ENCODE data around the gene NFIB. TPM values are rescaled to one million over a fixed set of nuclear protein-coding genes. Genes with fewer than 3 reads are reported as not detected.

NFIB gene
- total RNA-seq, 2 donors from 2014 or later, result 110 to 118 TPM

DNA sequence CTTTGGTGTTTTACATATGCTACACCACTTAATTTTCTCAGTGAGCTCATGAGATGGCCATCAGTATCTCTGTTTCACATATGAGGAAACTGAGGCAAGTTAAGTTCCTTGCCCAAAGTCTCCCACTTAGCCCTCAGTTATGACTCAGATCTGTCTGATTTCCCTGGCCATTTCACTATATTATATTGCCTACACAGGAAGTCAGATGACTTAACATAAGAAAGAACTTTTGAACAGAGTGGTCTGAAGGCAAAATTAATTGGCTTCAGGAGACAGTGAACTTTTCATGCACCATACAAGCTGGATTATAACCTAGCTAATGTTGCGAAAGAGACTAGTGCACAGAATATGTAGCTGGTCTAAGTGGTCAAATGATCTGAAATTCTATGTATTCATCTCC, 221.6 kb downstream of the NFIB start:
- no peak for DNase-seq
- no peak for ATAC-seq
- intact Hi-C loops (cut with DNase I), result no loop called here

DNA sequence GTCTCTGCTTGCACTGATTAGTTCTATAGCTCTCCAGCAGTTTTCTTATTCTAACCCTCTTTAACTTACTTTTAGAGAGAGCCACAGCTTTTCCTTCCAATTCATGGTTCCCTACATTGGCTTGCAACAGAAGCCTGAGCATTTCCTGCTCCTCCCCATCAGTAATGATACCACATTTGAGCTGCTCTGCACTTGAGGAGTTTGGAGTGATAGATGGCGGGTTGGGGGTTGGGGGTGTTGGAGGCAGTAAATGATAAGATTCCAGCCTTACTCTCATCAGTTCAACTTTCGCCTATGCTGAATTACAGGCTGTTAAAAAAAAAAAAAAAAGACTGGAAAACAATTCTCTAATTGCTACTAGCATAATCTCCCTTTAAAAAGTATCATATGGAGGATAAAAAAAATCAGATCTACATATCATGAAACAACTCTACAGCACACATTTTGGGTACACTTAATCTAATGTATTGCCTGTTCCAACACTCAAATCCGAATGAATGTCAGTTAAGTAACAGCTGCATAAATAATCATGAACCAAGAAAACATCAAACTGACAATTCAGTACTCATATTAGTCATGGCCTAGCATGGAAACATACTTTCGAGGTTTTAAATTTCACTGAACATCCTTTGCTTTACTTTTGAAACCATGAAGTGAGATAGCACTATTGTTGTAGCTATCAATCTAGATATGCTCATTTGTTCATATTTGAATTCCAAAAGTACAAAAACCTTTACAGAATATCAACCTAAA, 224.7 kb downstream of the NFIB start:
- intact Hi-C loops (cut with DNase I), result no loop called here
- DNase-seq (no peak), ATAC-seq (no peak)

DNA sequence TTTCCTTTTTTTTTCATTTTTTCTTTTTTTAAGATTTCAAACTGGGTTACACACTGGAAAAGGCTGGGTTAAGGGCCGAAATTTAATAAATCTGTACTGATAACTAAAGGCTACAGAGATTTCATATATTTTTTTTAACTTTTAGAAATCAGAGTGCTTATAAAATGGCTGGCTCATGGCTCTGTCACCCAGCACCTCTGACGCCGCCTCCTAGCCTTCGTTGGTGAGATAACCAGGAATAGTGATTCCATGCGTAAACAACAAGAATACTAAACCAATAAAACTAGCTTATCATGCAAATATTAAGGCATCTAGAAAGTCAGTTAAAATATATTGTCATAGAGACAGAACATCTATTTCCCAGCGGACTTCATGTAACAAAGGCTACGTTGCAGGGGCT, 226.4 kb downstream of the NFIB start:
- intact Hi-C loops (cut with DNase I), result no loop called here
- no peak for ATAC-seq
- no peak for DNase-seq

DNA sequence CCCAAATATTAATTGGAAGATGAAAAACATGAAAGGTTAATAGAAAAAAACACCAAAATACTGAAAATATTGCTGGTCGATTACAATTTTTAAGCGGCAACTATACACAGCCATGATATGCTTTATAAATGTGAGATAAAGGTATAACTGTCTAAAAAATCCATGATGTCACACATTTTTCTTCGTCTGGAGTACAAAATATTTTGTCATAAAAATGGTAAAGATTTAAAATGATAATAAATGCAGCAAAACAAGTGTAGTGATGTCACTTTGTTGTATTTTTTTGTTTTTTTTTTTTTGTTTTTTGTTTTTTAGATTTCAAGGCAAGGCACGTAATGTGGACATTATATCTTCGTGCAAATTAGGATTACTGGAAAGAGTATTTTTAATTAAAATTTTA, 227.4 kb downstream of the NFIB start:
- ATAC-seq (no peak), DNase-seq (no peak)
- intact Hi-C loops (cut with DNase I), result no loop called here

DNA sequence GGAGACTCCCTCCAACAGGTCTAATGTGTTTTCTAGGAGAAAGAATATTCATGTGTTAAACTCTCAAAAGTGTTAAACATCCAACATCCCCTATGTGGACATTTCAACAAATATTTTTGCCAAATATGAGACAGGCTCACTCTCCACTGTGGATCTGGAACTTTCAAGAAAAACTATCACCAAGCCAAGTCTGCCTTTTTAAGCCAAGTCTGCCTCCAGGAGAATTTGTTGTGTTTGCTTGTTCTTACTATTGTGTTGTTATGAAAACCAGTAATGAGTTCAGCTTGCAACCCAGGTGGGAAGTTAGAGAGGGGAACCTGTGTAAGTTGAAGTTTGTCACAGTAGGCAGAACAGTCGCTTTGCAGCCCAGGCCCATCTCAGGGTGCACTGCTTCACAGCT, 228.1 kb downstream of the NFIB start:
- ATAC-seq (no peak), DNase-seq (no peak)
- intact Hi-C loops (cut with DNase I), result no loop called here

DNA sequence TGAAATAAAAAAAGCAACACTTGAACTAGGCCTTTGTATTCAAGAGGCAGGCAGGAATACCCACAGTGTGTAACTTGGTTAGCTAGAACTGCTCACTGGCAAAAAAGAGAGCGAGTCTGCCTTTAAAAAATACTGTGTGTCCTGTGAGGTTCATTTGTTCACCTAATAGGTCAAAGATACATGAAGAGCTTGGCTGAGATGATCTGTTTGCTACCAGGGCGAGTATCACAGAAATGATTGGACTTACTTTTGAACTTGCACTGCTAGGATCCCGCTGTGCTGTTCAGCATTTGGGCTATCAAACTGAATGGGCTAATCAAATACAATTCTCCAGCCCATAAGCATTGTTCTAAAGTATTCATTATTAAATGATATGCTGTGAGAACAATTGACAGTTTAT, 229.1 kb downstream of the NFIB start:
- ATAC-seq (no peak), DNase-seq (no peak)
- intact Hi-C loops (cut with DNase I), result no loop called here

DNA sequence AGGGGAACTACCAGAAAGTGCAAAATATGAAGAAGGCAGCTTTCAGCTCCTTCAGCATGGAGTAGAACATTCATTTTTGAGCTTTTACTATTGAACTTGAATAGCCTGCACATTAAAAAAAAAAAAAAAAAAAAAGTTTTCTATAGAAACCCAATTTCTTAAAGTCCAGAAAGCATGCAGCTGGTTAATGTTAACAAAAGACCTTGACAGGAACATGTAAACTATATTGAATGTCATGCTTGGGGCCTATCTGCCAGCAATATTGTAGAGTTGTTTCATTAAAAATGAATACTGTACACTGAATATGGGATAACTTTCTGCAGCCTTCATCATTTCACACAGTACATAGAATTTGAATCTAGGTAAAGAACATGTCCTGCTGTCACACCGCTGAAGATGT, 230.6 kb downstream of the NFIB start:
- DNase-seq (no peak), ATAC-seq (no peak)
- intact Hi-C loops (cut with DNase I), result no loop called here

DNA sequence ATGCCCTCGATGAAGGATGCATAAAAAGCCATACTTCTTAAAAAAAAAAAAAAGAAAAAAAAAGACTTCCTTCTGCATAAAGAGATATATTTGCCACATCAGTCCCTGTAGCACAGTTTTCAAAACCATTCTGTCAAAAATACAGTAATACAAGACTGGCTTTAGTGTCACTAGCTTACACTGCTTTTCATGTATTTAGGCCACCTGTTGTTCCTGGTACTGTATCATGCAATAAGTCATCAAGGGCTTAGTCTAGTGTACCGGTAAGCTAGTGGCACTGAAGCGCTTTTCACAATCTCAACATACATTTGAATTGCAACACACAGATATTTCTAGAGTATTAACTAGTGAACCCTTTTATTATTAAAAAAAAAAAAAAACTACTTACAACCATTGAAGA, 231.2 kb downstream of the NFIB start:
- intact Hi-C loops (cut with DNase I), result no loop called here
- no peak for ATAC-seq

DNA sequence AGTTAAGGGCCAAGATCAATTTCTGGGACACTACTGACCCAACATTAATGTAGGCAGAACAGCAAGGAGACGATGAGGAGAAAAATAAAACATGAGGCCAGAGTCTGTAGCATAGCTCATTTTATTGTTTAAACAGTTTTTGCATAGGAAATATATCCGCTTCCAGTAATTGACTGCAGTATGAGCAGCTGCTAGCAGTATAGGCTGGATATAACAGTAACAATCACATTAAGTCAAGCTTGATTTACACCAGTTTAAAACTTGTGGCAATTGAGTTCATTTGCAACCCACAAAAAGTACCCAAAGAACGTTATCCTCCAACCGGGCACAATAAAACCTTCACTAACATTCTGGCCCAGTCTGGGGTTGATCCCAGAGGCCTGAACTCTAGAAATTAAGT, 232.2 kb downstream of the NFIB start:
- intact Hi-C loops (cut with DNase I), result no loop called here

More for the DNA sequence above, 231.2 kb downstream of the NFIB start:
- no peak for DNase-seq

DNA sequence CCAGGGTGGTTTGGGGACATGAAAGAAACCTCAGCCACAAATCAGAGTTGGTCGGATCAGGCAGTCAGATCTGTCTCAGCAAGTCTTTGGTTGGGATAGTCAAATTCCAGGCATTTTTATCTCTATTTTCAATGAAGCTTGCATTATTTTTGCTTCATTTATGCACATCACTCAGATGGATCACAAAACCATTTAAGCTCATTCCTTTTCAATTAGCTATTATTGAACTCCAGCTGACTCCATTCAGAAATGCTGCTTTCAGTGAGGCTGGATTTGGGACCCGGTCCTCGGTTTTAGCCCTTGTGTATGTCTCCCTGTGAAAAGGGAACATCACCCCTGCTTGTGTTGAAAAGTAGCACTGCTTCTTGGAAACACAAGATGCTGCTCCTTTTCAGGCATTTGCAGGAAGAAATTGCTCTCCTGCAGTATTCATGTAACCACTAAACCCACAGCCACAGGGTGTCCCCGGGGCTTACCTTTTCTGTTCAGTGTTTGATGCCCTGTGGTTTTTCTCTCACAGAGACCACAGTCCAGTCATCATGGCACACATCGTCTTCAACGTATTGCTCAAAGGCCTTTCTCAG, 232.9 kb downstream of the NFIB start:
- intact Hi-C loops (cut with DNase I), result no loop called here
- DNase-seq, result no peak
- ATAC-seq, result no peak

More for the DNA sequence above, 232.2 kb downstream of the NFIB start:
- ATAC-seq (no peak), DNase-seq (no peak)

DNA sequence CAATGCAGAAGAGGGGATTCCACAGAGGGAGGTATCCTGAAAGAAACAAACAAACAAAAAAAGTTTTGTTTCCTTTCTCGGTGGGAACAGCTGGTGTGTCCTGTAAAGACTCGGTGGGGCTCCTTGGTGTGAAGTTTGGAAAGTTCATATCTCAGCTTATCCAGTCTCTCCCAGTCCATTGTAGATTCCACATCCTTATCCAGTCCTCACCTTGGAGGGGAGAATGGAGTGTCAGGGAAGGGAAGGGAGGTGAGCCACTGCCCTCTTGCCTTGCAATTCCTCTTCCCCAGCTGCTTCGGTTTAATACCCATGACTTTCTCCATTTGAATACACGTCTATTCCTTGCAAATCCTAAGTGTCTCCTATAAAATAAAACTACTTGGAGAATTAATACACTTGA, 234.5 kb downstream of the NFIB start:
- intact Hi-C loops (cut with DNase I), result no loop called here
- no peak for ATAC-seq

DNA sequence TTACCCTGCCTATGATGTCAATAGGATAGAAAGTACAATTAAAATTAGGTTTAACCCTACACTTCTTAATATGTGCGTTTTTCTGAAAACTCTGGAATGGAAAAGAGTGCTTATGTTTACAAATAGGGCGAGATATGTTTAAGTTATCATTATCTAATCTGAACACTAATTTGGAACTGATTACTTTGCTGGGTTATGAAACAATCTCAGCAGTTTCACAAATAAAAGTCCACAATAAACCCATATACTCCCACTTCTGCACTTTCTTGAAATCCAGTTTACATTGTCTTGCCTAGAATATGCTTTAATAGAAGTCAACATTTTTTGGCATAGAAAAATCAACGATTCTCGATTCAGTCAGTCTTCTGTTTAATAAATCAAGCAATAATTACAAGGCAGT, 236.3 kb downstream of the NFIB start:
- intact Hi-C loops (cut with DNase I), result no loop called here
- no peak for DNase-seq
- ATAC-seq, result no peak

More for the DNA sequence above, 234.5 kb downstream of the NFIB start:
- DNase-seq, result no peak

DNA sequence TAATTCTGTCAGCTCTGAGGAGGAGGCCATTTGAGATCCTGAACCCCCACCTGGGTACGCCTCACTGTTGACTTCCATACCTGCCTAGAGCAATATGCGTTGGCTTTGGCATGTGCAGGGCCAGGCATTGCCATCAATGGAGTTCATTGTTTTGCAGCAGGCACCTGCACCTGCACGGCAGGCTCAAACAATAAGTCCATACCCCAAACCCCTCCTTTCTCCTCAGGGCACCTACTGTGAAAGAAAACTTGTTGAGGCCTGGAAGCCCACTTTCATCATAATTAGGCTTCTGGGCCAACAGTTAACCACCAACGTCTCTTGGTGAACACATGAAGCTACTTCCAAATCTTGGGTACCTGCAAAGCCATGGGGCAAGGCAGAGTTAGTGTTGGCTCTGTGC, 238.7 kb downstream of the NFIB start:
- DNase-seq (no peak), ATAC-seq (no peak)
- intact Hi-C loops (cut with DNase I), result no loop called here

DNA sequence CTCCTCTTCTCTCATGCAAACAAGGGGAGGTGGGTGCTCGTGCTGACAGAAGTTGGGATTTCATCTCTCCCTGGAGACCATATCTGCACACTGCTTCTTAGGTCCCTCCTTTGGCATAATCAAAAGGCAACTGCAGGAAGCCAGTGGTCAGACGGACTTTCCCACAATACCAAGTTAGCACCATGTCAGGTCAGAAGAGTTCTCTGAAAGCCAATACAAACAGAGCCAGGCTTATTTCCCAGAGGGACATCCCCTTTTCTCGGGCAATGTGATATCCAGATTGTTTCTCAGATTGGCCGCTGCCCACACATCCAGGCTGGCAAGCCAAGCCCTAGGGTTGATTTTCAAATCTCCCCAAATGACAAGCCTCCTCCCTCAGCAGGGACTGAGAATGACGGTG, 241.1 kb downstream of the NFIB start:
- intact Hi-C loops (cut with DNase I), result no loop called here
- ATAC-seq, result no peak
- DNase-seq, result no peak

DNA sequence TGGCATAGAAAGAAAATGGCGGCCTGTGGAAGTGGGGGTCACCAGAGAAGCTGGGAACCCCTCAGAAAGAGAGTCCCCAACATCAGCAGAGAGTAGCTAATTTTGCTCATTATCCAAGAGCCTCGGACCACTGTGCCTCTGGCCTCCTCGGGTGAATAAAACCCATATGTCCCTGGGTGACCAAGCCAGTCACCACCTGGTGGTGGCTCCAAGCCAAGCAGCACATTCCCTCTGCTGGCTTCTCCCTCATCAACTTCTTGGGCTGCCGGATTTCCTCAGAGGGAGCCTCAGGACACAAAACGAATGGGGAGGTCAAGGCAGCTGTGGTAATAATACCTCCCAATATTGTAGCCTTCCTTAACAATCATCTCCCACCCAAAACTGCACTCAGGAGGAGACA, 242.5 kb downstream of the NFIB start:
- no peak for ATAC-seq
- DNase-seq, result no peak
- intact Hi-C loops (cut with DNase I), result no loop called here

DNA sequence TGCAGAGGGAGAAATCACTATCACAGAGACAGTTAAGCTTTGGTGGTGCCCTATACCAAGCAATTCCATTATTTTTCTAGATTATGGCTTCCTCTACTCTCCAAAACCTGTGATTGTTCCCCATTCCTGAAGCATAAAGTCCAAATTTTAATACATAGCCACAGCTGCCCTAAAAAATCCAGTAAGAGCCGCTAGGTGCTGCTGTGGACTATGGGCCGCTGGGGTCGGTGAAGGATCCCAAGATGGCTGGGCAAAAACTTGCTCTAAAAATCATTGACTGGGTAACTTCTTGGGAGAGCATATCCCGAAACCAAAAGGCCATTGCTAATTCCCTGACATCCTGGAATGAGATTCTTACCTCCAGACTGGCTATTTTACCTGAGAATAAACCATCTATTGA, 245.3 kb downstream of the NFIB start:
- ATAC-seq, result no peak
- no peak for DNase-seq

DNA sequence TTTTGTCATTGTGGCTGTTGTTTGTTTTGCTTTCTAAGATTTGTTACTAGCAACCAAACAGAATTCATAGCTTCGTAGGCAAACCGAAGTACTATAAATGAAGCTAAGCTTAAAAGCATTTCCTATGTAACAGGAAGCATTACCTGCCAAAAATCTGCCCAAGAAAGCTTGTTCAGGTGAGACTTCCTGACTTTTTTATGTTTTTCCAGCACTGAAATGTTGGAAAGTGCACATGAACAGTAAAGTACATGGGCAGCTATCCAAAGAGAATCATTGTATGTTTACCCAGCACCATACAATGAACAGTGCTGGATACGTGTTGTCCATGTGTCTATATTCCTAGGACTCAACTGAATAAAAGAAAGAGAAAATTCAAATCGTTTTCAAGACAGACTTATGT, 247.1 kb downstream of the NFIB start:
- ATAC-seq (no peak), DNase-seq (no peak)

More for the DNA sequence above, 245.3 kb downstream of the NFIB start:
- intact Hi-C loops (cut with DNase I), result no loop called here

DNA sequence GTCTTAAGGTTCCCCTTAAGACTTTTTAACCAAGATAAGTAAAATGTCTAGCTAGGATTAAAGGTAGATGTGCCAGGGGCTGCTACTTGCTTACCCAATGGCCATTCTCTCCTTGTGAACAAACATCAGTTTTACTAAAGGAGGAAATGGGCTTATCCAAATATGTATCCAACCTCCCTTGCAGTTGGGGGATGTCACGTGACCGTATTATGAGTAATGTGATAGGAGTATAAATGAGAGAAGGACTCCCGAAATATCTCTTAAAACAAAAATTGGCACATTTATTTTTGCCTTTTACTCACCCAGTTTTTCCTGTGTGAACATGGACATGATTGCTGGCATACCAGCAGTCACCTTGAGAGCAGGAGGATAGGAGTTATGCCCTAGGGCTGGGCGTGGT, 247.9 kb downstream of the NFIB start:
- DNase-seq, result no peak
- intact Hi-C loops (cut with DNase I), result no loop called here
- no peak for ATAC-seq

More for the DNA sequence above, 247.1 kb downstream of the NFIB start:
- intact Hi-C loops (cut with DNase I), result no loop called here

DNA sequence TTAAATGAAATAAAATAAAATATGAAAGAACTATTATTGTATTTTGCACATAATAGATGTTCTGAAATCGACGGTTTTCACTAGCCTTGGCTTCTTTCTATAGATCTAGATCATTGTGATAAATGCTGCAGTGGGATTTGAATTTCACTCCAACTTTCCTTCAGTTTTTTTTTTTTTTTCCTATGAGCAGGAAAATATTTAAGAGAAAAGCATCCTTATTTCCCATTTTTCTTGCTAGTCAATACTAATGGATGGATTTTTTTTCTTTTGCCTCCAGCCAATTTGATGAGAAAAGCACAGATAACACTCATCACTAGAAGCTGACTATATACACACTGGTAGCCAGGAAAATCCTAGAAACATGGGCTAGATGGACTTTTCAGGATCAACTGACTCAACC, 249.0 kb downstream of the NFIB start:
- DNase-seq (no peak), ATAC-seq (no peak)
- intact Hi-C loops (cut with DNase I), result no loop called here

DNA sequence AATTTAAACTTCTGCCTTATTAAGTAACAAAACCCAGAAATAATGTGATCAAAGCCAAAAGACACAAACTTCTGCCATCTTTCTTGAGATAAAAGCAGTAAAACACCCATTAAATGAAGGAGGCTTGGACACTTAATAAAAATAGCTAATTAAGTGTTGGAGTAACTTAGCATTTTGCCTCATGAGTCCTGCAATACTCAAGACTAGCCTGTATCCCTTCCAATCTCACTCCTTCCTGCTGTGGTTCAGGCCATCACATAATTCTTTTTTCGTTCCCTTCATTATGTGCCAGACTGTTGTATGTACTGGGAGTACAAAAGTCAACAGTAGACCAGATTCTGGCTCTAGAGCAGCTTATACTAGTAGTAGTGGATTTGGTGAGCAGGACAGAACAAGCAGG, 250.2 kb downstream of the NFIB start:
- no peak for ATAC-seq
- intact Hi-C loops (cut with DNase I), result no loop called here
- DNase-seq, result no peak

DNA sequence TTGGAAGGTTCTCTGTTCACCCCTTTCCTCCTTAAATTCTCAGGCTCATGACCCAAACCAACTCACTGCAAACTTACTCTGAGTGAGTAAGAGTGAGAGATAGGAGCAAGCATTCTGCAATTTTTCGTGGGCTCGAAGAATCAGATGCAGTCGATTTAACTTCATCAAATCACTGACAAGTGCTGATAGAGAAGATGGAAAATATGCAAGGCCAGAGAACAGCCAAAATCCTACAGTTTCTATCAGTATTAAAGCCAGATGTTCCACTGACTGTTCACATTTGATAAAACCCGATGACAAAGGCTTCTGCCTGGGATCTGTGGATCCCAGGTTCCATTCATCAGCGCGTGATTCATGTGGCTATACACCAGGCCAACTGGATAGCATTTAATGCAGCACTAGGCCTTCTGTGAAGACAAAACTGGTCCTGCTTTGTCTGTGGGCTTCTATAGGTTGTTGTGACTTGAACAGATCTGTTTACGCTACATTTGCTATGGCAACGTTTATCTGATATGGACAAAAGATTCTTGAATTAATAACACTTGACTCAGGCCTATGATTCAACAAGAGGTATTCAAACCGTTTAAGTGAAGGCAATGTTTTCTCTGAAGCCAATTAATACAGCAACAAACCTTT, 251.2 kb downstream of the NFIB start:
- DNase-seq (no peak), ATAC-seq (peak in 1 of 2 donors; percentile 86)
- intact Hi-C loops (cut with DNase I), result no loop called here
